Ammon's horn (tissue), 1 donor: ENCODE results near the gene SPEN.

Experiments used
- DNase-seq: peaks from one replicate; pipeline ENCODE4 v3.0.0-alpha.2; 2016; ENCODE audit warnings: low spot score

The SPEN gene

GRCh38 chr1:15989776-15990175 is 142.3 kb downstream of the SPEN start:
- no peak for DNase-seq
